SU-DHL-6 (cell line): ENCODE measurements around the gene AMN1.
A peak's percentile ranks its signal among the peaks of the same experiment; 100 is the strongest.
"Not testable (repeated sequence)": the region's sequence is repeated elsewhere in the genome, so short reads cannot be mapped to it uniquely, and the experiment has no call there.

Experiments
- H2AFZ ChIP-seq: fragments of 200-600 bp; sonication (generic); 2 replicates; pipeline ENCODE4 v1.6.1; 2014; ENCODE audit warnings: low read depth, mild to moderate bottlenecking, moderate library complexity, mixed read lengths, antibody characterized with exemption, low read length; ENCODE audit not compliant: severe bottlenecking
- H3F3A ChIP-seq: fragments of 200-600 bp; shearing (Covaris generic); 2 replicates; pipeline ENCODE4 v1.6.0; 2016; ENCODE audit warnings: antibody characterized with exemption, mild to moderate bottlenecking; ENCODE audit not compliant: insufficient read depth
- H3K27ac ChIP-seq: fragments of 200-600 bp; sonication (generic); 2 replicates; pipeline ENCODE4 v1.5.1; 2016; ENCODE audit warnings: low read depth, mild to moderate bottlenecking, low read length, moderate library complexity, mixed read lengths
- H3K27me3 ChIP-seq: fragments of 200-600 bp; sonication (generic), shearing (Covaris generic); 2 replicates; pipeline ENCODE4 v1.6.0; 2014; ENCODE audit warnings: mild to moderate bottlenecking, low read length
- H3K36me3 ChIP-seq: fragments of 200-600 bp; sonication (generic); 2 replicates; pipeline ENCODE4 v1.6.1; 2014; ENCODE audit warnings: mild to moderate bottlenecking, low read length, mixed read lengths
- H3K4me2 ChIP-seq: fragments of 300-600, 200-600 bp; shearing (Covaris generic), sonication (generic); 2 replicates; pipeline ENCODE4 v1.6.0; 2014; ENCODE audit warnings: low read length, low read depth, mild to moderate bottlenecking; ENCODE audit not compliant: poor library complexity, severe bottlenecking
- H3K4me3 ChIP-seq: fragments of 200-600 bp; sonication (generic); 2 replicates; pipeline ENCODE4 v1.5.1; 2014; ENCODE audit warnings: antibody characterized with exemption, low read length, mild to moderate bottlenecking, mixed read lengths; ENCODE audit not compliant: insufficient read depth, poor library complexity, severe bottlenecking
- H3K79me2 ChIP-seq: fragments of 200-600 bp; sonication (generic); 2 replicates; pipeline ENCODE4 v1.6.1; 2014; ENCODE audit warnings: mild to moderate bottlenecking, low read length, moderate library complexity; ENCODE audit not compliant: insufficient read depth
- H3K9ac ChIP-seq: fragments of 200-600 bp; sonication (generic); 2 replicates; pipeline ENCODE4 v1.7.0; 2014; ENCODE audit warnings: mild to moderate bottlenecking, low read length
- H3K9me2 ChIP-seq: fragments of 200-600 bp; sonication (generic); replicated peaks from 2 replicates; pipeline ENCODE4 v1.6.1; 2014; ENCODE audit warnings: low read length; ENCODE audit not compliant: insufficient read depth
- H3K9me3 ChIP-seq: fragments of 200-600 bp; sonication (generic); 2 replicates; pipeline ENCODE4 v1.6.1; 2014; ENCODE audit warnings: low read length, mixed read lengths; ENCODE audit not compliant: insufficient read depth
- H4K20me1 ChIP-seq: fragments of 200-600 bp; sonication (generic); 2 replicates; pipeline ENCODE4 v1.6.1; 2014; ENCODE audit warnings: low read depth, mild to moderate bottlenecking, antibody characterized with exemption, low read length, moderate library complexity, mixed read lengths
- EZH2phosphoT487 ChIP-seq: fragments of 200-600 bp; sonication (generic), shearing (Covaris generic); conservative IDR thresholded peaks from 2 replicates; pipeline ENCODE4 v1.6.1; 2018; ENCODE audit warnings: mild to moderate bottlenecking, antibody characterized with exemption, low read length, moderate library complexity, mixed read lengths
- TF ChIP-seq, protein P1 (sequence below): fragments of 200-600 bp; sonication (generic); IDR thresholded peaks from one replicate; pipeline ENCODE4 v1.5.1; 2017; ENCODE audit warnings: antibody characterized with exemption, mild to moderate bottlenecking, low read length, moderate library complexity; ENCODE audit not compliant: insufficient read depth, poor library complexity, severe bottlenecking

AMN1 gene

DNA sequence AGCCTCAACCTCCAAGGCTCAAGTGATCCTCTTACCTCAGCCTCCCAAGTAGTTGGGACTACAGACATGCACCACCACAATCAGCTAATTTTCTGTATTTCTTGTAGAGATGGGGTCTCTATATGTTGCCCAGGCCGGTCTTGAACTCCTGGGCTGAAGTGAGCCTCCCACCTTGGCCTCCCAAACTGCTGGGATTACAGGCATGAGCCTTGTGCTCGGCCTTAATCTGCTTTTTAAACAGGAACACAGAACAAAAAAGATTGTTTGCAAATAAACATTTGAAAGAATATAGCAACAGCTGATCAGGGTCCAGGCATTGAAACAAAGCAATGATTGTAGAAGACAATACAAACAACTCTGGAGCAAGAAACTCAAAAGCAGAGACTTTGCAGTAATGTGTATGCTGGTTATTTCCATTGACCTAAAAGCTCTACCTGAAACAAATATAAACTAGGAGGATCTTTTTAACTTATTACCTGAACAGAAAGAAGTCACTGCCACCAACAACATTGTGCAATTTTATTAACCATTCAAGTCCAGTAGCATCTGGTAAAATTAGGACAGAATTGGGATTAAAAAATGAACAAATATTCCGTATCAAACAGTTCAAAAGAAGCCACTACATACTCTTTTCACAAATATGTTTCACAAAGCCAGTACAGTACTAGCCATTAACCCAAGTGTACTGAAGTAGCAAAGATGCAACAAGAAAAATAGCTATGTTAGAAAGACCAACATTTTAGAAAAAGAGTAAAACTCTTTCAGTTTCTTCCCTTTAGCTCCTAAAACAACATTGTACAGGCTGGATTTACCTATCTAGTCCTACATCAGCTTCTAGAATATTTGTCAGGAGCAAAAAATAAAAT, 14.2 kb downstream of the AMN1 start:
- H4K20me1 ChIP-seq: no peaks in the 10 kb centered on the region
- no peaks in the 10 kb centered on the region for H3K9me2 ChIP-seq
- H3F3A ChIP-seq: no peaks in the 10 kb centered on the region
- no peaks in the 10 kb centered on the region for H3K27me3 ChIP-seq
- no peak for TF ChIP-seq EZH2phosphoT487
- TF ChIP-seq, protein P1, sequence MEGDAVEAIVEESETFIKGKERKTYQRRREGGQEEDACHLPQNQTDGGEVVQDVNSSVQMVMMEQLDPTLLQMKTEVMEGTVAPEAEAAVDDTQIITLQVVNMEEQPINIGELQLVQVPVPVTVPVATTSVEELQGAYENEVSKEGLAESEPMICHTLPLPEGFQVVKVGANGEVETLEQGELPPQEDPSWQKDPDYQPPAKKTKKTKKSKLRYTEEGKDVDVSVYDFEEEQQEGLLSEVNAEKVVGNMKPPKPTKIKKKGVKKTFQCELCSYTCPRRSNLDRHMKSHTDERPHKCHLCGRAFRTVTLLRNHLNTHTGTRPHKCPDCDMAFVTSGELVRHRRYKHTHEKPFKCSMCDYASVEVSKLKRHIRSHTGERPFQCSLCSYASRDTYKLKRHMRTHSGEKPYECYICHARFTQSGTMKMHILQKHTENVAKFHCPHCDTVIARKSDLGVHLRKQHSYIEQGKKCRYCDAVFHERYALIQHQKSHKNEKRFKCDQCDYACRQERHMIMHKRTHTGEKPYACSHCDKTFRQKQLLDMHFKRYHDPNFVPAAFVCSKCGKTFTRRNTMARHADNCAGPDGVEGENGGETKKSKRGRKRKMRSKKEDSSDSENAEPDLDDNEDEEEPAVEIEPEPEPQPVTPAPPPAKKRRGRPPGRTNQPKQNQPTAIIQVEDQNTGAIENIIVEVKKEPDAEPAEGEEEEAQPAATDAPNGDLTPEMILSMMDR: no peak
- H3K4me2 ChIP-seq: no peak overlapping the region
- H3K27ac ChIP-seq: no peak overlapping the region
- H2AFZ ChIP-seq: peak overlapping the region; percentile 38
- no peak overlapping the region for H3K4me3 ChIP-seq
- no peaks in the 10 kb centered on the region for H3K79me2 ChIP-seq
- no peaks in the 10 kb centered on the region for H3K9me3 ChIP-seq
- 0 out of 2 replicates have a peak overlapping the region, but pooled peaks have one; percentile 17 for H3K9ac ChIP-seq
- no peaks in the 10 kb centered on the region for H3K36me3 ChIP-seq

DNA sequence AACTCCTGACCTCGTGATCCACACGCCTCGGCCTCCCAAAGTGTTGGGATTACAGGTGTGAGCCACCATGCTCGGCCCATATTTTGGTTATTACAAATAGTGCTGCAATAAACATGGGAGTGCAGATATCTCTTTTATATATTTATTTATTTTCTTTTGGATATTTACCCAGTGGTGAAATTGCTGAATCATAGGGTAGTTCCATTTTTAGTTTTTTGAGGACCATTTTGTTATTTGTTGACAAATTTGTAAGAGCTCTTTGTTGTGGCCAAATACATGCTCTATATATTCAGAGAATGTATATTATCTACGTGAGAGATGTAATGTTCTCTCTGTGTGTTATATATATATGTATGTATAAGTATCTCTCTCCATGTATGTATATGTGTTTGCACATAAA, 15.9 kb downstream of the AMN1 start:
- no peaks in the 10 kb centered on the region for H3F3A ChIP-seq
- no peaks in the 10 kb centered on the region for H3K79me2 ChIP-seq
- H3K4me2 ChIP-seq: no peak overlapping the region
- no peaks in the 10 kb centered on the region for H3K36me3 ChIP-seq
- TF ChIP-seq, protein P1: no peak
- TF ChIP-seq EZH2phosphoT487: no peak
- no peak overlapping the region for H3K4me3 ChIP-seq
- H3K9me3 ChIP-seq: no peaks in the 10 kb centered on the region
- no peaks in the 10 kb centered on the region for H3K27me3 ChIP-seq
- H2AFZ ChIP-seq: no peak overlapping the region
- H4K20me1 ChIP-seq: no peaks in the 10 kb centered on the region
- no peak overlapping the region for H3K9ac ChIP-seq
- no peak overlapping the region for H3K27ac ChIP-seq
- no peaks in the 10 kb centered on the region for H3K9me2 ChIP-seq

DNA sequence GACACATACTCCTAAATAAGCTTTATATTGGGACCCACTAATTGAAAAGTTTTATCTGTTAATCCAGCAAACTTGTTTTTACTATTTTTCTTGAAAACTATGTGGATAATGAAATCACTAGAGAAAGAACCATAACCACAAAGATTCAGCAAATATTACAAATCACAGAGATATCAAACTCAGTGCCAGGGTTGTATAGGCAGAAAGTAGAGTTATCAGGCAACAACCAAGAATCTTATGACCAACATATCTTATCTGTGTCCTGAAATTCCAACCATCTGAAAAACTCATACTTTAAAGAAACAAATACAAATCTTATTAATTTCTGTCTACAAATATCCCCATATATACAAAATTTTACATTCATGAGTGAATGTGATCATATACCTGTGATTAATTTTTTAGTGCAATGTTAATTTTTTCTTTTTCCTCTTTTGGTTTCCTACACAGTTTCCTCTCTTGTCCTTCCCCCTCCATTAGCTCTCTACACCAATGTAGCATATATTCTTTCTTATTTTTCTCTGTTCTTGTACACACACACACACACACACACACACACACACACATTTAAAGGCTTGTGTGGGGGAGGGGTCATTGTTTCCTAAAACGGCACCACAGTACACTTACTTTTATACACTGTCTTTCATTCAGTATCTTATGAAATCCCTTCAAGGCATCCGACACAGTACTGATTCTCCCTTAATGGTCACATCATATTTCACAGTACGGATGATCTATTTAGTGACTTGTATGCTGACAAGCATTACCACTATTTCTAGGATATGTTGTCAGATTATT, 18.6 kb downstream of the AMN1 start:
- H3K9me3 ChIP-seq: no peaks in the 10 kb centered on the region
- H4K20me1 ChIP-seq: no peaks in the 10 kb centered on the region
- no peak overlapping the region for H3K9ac ChIP-seq
- no peak overlapping the region for H2AFZ ChIP-seq
- no peaks in the 10 kb centered on the region for H3K79me2 ChIP-seq
- no peaks in the 10 kb centered on the region for H3K27me3 ChIP-seq
- no peaks in the 10 kb centered on the region for H3K36me3 ChIP-seq
- no peaks in the 10 kb centered on the region for H3K9me2 ChIP-seq
- no peaks in the 10 kb centered on the region for H3F3A ChIP-seq
- H3K27ac ChIP-seq: no peak overlapping the region
- H3K4me2 ChIP-seq: no peak overlapping the region
- no peak overlapping the region for H3K4me3 ChIP-seq
- TF ChIP-seq EZH2phosphoT487: no peak
- TF ChIP-seq, protein P1: no peak

DNA sequence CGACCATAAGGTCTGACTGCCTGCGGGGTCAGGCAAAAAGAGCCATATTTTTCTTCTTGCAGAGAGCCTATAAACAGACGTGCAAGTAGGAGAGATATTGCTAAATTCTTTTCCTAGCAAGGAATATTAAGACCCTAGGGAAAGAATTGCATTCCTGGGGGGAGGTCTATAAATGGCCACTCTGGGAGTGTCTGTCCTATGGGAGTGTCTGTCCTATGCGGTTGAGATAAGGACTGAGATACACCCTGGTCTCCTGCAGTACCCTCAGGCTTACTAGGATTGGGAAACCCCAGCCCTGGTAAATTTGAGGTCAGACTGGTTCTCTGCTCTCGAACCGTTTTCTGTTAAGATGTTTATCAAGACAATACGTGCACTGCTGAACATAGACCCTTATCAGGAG, 20.7 kb downstream of the AMN1 start:
- H2AFZ ChIP-seq, H3K36me3 ChIP-seq, H3K4me2 ChIP-seq, H4K20me1 ChIP-seq, H3K79me2 ChIP-seq, H3K9me3 ChIP-seq, H3K27ac ChIP-seq, H3K27me3 ChIP-seq, H3K9ac ChIP-seq, H3K4me3 ChIP-seq, H3K9me2 ChIP-seq, H3F3A ChIP-seq: not testable (repeated sequence)
